HCT116 (cell line): Measurements from ENCODE around the gene METTL25B. TPM values are rescaled to one million over a fixed set of nuclear protein-coding genes. Genes with fewer than 3 reads are reported as not detected.
A peak's percentile ranks its signal among the peaks of the same experiment; 100 is the strongest.

Experiments
- ATAC-seq: fragments of 200-7000 bp; cut with Tn5 transposase; 2 replicates; pipeline ENCODE4 v1.9.1; 2020; ENCODE audit warnings: mild to moderate bottlenecking, moderate library complexity
- BruUV-seq: library from RNA; stranded (reverse); fragments of 400-500 nt; replicated peaks from 2 replicates; lab custom pipeline; 2021; lab: Mats Ljungman, UMichigan
- CTCF ChIA-PET: fragments of 300-600 bp; sonication (Branson Sonifier 250); formaldehyde crosslinking; loops from one replicate; lab custom pipeline; 2021; ENCODE audit warnings: antibody characterized with exemption; lab: Charles Lee
- POLR2A ChIA-PET: fragments of 300-600, 350-600 bp; sonication (Branson Sonifier 250); formaldehyde crosslinking; loops from one replicate; lab custom pipeline; 2021; ENCODE audit warnings: antibody characterized with exemption; lab: Charles Lee
- RAD21 ChIA-PET, 2 experiments: fragments of 300-600 bp; sonication (Branson Sonifier 250); formaldehyde crosslinking; loops; one replicate each; lab custom pipeline; 2023; ENCODE audit warnings: low total read pairs in 2 of 2; ENCODE audit not compliant: uncharacterized antibody in 2 of 2, unreplicated experiment in 2 of 2, low non-redundant PET in 1 of 2; lab: Charles Lee
- DNase-seq: peaks from one replicate; pipeline ENCODE4 v3.0.0-alpha.2; 2010; ENCODE audit warnings: low read depth, low spot score
- H2AFZ ChIP-seq: fragments of 200-600 bp; shearing (Covaris generic), sonication (generic); 2 replicates; pipeline ENCODE4 v1.6.1; 2017; ENCODE audit warnings: low read depth, mixed run types, mixed read lengths, antibody characterized with exemption, low read length; ENCODE audit not compliant: poor library complexity, severe bottlenecking
- H3K27ac ChIP-seq: 2 replicates; pipeline ENCODE4 v1.5.1; 2012; ENCODE audit warnings: low read depth, low read length
- H3K27me3 ChIP-seq: fragments of 200-600 bp; sonication (generic); 2 replicates; pipeline ENCODE4 v1.6.1; 2016; ENCODE audit warnings: mixed run types, low read length, mixed read lengths; ENCODE audit not compliant: insufficient read depth
- H3K36me3 ChIP-seq, 2 experiments: fragments of 200-500 bp in 1 of 2; fragments of 200-600 bp in 1 of 2; sonication (Bioruptor generic) in 1 of 2; sonication (generic) in 1 of 2; 2 replicates each; pipeline versions ENCODE4 v1.5.1 to v1.6.1; 2014 to 2016; ENCODE audit warnings: low read length in 2 of 2, inconsistent platforms in 1 of 2, mixed read lengths in 1 of 2, mixed run types in 1 of 2; ENCODE audit not compliant: insufficient read depth in 2 of 2, control insufficient read depth in 1 of 2
- H3K4me1 ChIP-seq, 2 experiments: fragments of 200-600 bp in 1 of 2; sonication (generic) in 1 of 2; 2 replicates each; pipeline versions ENCODE4 v1.5.1 to v1.6.1; 2012 to 2017; ENCODE audit warnings: low read length in 2 of 2, inconsistent platforms in 1 of 2, mild to moderate bottlenecking in 1 of 2, mixed read lengths in 1 of 2, mixed run types in 1 of 2, moderate library complexity in 1 of 2; ENCODE audit not compliant: insufficient read depth in 2 of 2, control insufficient read depth in 1 of 2
- H3K4me2 ChIP-seq: fragments of 200-600 bp; sonication (generic); 2 replicates; pipeline ENCODE4 v1.6.1; 2017; ENCODE audit warnings: mixed run types, low read length, mixed read lengths
- H3K4me3 ChIP-seq, 2 experiments: fragments of 200-600 bp in 1 of 2; sonication (generic) in 1 of 2; replicated peaks in 1 of 2; 2 replicates each; pipeline ENCODE4 v1.5.1; 2011 to 2016; ENCODE audit warnings: low read length in 2 of 2, control low read depth in 1 of 2, low read depth in 1 of 2, mild to moderate bottlenecking in 1 of 2, mixed read lengths in 1 of 2, mixed run types in 1 of 2
- H3K79me2 ChIP-seq: fragments of 200-600 bp; sonication (generic); 2 replicates; pipeline ENCODE4 v1.6.1; 2017; ENCODE audit warnings: mild to moderate bottlenecking, mixed run types, low read length, moderate library complexity, mixed read lengths; ENCODE audit not compliant: insufficient read depth
- H3K9ac ChIP-seq: fragments of 200-600 bp; sonication (generic); 2 replicates; pipeline ENCODE4 v1.6.1; 2016; ENCODE audit warnings: low read length, mixed read lengths
- H3K9me2 ChIP-seq: fragments of 200-600 bp; sonication (generic), shearing (Covaris generic); 2 replicates; pipeline ENCODE4 v1.6.1; 2017; ENCODE audit warnings: mixed run types, mild to moderate bottlenecking, moderate library complexity; ENCODE audit not compliant: insufficient read depth
- H3K9me3 ChIP-seq, 2 experiments: fragments of 200-500 bp in 1 of 2; fragments of 200-600 bp in 1 of 2; sonication (Bioruptor generic) in 1 of 2; sonication (generic) in 1 of 2; 2 replicates each; pipeline ENCODE4 v1.6.1; 2014 to 2017; ENCODE audit warnings: low read length in 2 of 2, mixed read lengths in 2 of 2, inconsistent platforms in 1 of 2, low read depth in 1 of 2, mild to moderate bottlenecking in 1 of 2, mixed run types in 1 of 2, moderate library complexity in 1 of 2; ENCODE audit not compliant: control insufficient read depth in 1 of 2, insufficient read depth in 1 of 2
- H4K20me1 ChIP-seq: fragments of 200-600 bp; sonication (generic), shearing (Covaris generic); 2 replicates; pipeline ENCODE4 v1.6.1; 2017; ENCODE audit warnings: mixed run types, mild to moderate bottlenecking, moderate library complexity; ENCODE audit not compliant: insufficient read depth
- CBX3 ChIP-seq: IDR thresholded peaks from 2 replicates; pipeline ENCODE4 v1.6.1; 2012; ENCODE audit warnings: low read depth
- POLR2AphosphoS5 ChIP-seq: IDR thresholded peaks from 2 replicates; pipeline ENCODE4 v1.6.1; 2011; ENCODE audit warnings: mild to moderate bottlenecking, low read depth, low read length, moderate library complexity
- RAD21 ChIP-seq: IDR thresholded peaks from 2 replicates; pipeline ENCODE4 v1.6.1; 2012; ENCODE audit warnings: low read depth, mild to moderate bottlenecking
- TCF7L2 ChIP-seq: IDR thresholded peaks from 2 replicates; pipeline ENCODE4 v1.7.0; 2011; ENCODE audit warnings: borderline replicate concordance, inconsistent platforms; ENCODE audit not compliant: insufficient read depth, insufficient read length; ENCODE audit errors: extremely low read depth
- ZFX ChIP-seq: fragments of 450-650 bp; IDR thresholded peaks from 2 replicates; pipeline ENCODE4 v1.6.1; 2017
- intact Hi-C: fragments of 100-400 bp; cut with micrococcal nuclease; formaldehyde crosslinking; loops from 2 replicates; pipeline ENCODE4 v1.10.0; 2022
- total RNA-seq: library from RNA; stranded (reverse); gene quantifications from one replicate; pipeline ENCODE4 v1.2.1, GENCODE V29; 2021; ENCODE audit not compliant: unreplicated experiment

The METTL25B gene
- total RNA-seq, 1 experiment from 2014 or later, result 36.5 TPM

- H2AFZ ChIP-seq, result no peak overlapping the region
- H3K9me2 ChIP-seq, result no peaks in the 10 kb centered on the region
- TF ChIP-seq CBX3 (no peak), RAD21 (no peak), ZFX (0 out of 2 replicates have a peak, but pooled peaks have one; percentile 42), TCF7L2 (no peak), POLR2AphosphoS5 (no peak; the same call in 1 of the 2 replicates)
- ChIA-PET RAD21 (interaction anchor here in 1 of 2 experiments (1.0 kb wide), 1 partner anchor 20 kb away, joined by 3 read pairs; the partner anchor contains the start of genes ISG20L2 and METTL25B), POLR2A (interaction anchor here (1.0 to 1.5 kb wide), 3 partner anchors 19 to 59 kb away, joined by 3 to 7 read pairs (median 5); partner anchors contain the start of genes ISG20L2, METTL25B and PRCC), CTCF (interaction anchor here (1.5 to 1.8 kb wide), 3 partner anchors 19 to 58 kb away, joined by 4 to 12 read pairs (median 5); partner anchors contain the start of gene PRCC)
- H3K27ac ChIP-seq, result peak overlapping the region; percentile 99
- H3K4me1 ChIP-seq, result peaks cover 29 to 62% of the 10 kb centered on the region in 2 experiments
- H3K27me3 ChIP-seq, result no peaks in the 10 kb centered on the region
- ATAC-seq, result no peak
- BruUV-seq, result no TSS peak
- peaks cover 10 to 21% of the 10 kb centered on the region in 2 experiments; a peak in 2 of 4 replicates for H3K36me3 ChIP-seq
- intact Hi-C loops, result loop anchor here (1.0 to 10.0 kb wide), 2 partner anchors 19 to 243 kb away; partner anchors contain the start of genes MEF2D and PRCC
- no peak for DNase-seq
- peak overlapping the region; percentile 97 for H3K4me2 ChIP-seq
- H3K9me3 ChIP-seq, result no peaks in the 10 kb centered on the region
- H3K9ac ChIP-seq, result peak overlapping the region; percentile 94
- peaks cover 93% of the 10 kb centered on the region for H3K79me2 ChIP-seq
- H3K4me3 ChIP-seq, result peak overlapping the region; percentile 67 to 97
- no peaks in the 10 kb centered on the region for H4K20me1 ChIP-seq
Observed at GRCh38 chr1:156747742-156748669, 19.7 kb downstream of the METTL25B start.
